Mesangial cell (primary cell): ENCODE data around the gene TEX19. TPM values are rescaled to one million over a fixed set of nuclear protein-coding genes. Genes with fewer than 3 reads are reported as not detected.

Experiments
- total RNA-seq: library from RNA; depleted of rRNA; stranded (reverse); fragments of >200 nt; gene quantifications from 2 replicates; pipeline ENCODE4 v1.2.3, GENCODE V29; 2015

Gene TEX19, protein sequence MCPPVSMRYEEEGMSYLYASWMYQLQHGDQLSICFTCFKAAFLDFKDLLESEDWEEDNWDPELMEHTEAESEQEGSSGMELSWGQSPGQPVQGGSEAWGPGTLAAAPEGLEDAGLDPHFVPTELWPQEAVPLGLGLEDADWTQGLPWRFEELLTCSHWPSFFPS
- total RNA-seq = not detected in 2 replicates

DNA sequence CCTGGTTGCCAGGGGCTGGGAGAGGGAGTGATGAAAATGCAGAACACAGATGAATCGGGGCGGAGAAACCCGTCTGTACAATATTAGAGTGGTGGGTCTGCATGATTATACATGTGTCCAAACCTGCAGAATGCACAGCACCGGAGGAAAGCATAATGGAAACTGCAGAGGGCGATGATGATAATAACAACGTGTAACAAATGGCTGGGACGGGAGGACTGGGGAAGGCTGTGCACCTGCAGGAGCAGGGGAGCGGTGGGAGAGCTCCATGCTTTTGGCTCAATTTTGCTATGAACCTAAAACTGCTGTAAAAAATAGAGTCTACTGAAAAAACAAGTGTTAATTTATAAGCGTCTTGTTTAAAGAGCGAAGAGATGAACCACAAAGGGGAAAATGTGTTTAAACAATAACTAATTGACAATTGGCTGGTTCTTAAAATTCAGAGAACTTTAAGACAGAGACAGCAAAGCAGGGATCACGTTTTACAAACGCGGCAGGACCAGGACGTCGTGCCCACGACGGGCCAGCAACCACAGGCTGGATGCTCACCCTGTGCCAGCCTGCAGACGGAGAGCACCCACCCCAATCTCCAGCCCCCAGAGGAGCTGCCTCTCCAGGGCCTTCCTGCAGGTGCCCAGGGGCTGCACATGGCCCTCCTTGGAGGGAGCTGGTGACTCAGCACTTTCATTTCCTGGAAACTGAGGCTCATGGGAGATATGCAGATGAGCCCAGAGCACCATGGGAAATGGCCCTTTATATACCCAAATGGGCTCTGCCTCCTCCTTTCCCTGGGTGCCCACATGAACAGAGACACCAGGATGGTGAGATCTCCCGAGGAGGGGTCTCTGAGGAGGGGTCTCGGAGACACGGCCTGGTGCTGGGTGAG is at the start of gene TEX19:
TEX19 (plus strand) TSS at position 783 of the 886 bp plus-strand sequence. CDS start 2,904 bp downstream, outside the sequence.

DNA sequence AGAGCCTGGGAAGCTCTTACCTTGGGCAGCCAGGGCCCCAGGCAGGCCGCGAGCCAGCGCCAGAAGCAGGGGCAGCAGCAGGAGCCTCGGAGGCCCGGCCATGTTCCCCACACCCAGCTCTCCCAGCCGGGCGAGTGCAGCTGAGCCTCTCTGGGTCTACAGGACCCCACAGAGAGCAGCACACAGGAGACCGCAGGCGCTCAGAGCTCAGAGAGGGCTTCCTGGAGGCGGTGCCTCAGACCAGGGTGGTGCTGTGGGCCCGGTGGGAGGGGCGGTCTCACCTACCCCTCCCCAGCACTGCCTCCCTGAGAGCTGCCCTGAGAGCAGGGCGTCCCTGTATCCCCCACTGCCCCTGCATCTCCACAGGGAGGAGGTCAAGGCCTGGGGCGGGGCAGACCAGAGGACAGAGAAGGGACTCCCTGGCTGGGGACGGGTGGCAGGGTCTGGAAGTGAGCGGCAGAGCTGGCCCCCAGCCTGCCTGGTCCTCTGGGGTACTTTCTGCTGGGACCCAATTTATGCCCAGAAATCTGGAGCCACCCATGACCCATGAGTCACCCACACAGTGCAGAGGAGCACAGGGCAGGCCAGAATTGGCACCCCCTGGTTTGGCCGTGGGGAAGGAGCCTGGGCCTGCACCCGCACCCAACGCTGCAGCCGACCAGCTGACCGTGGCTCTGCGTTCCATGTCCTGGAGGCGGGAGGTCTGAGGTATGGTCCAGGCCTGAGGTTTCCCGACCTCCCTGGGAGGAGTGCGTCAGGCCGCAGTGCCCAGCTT is 41.5 kb upstream of the TEX19 start, which contains the start of gene CD7:
CD7 (minus strand) TSS at position 215 of the 775 bp plus-strand sequence; CDS start at position 102, 113 bp downstream.

DNA sequence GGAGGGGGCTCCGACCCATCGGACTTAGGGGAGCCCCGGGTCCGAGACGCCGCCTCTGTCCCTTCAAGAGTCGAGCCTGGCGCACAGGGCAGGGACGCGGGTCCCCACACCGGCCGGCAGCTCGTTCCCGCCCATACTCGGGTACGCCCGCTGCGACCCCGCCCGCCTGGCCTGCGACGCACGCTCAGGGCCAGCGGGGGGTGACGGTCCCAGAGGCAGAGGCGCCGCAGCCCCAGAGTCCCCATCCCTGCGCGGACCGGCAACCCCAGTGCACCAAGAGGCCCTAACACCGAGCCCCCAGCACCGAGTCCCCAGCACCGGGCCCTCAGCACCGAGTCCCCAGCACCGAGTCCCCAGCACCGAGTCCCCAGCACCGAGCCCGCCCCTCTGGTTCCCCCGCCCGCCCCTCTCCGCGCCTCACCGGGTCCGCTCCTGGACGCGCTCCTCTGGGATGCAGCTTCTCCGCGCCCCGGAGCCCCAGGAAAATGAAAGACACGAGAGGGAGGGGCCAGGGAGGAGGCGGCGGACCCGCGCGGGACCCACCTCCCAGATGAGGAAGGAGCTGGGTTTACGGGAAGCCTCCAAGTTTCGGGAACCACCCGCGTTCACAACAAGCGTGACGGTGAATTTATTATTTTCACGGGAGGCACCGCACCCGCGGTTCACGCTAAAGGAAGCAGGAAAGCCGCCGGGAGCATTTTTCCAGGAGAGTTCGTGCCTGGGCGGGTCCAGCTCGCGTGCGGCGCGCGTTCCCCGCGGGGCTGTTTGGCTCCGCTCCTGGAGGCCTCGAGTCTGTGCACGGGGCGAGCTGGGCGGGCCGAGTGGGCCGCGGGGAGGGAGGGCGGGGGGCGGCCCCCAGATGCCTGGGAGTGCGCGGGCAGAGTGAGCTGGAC is 25.5 kb upstream of the TEX19 start, which contains the start of gene SECTM1:
SECTM1 (minus strand) TSS at position 488 of the 893 bp plus-strand sequence. CDS start 6,526 bp downstream, outside the sequence.

DNA sequence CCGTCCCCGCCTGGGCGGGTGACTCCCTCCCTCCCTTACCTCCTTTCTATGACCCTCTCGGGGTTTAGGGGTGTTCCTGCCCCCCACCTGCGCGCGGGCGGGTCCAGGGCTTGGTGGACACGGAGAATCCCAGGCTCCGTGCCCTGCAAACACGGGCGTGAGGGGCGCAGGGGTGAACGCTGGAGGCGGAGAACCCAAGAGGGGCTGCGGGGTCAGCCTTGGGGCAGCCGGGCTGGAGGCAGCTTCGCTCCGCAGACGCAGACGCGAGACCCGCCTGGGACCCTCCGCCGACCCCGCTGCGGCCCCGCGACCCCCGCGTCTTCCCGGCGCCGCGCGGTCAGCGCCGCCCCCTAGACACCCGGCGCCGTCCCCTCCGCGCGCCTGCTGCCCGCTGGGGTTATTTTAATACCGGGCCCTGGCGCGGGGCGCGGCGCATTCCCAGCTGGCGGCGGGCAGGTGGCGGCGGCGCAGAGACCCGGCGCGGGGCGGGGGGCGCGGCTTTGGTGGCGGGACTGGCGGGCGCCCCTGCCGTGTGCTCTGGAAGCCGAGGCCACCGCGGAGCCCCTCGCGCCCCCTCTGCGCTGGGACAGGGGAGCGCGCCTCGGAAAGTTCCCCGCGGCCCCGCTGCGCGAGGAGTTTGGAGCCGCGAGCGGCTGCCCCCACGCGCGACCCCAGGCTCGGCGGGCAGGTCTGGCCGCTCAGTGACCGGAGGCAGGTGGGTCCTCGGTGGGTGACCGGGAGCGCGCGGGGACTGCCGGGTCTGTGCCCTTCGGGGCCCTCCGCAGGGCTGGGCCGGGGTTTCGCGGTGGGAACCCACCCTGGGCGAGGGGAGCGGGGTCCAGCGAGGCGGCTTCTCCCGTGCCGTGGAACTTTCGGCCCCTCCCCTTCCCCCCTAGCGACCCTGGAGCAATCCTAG is 12.5 kb downstream of the TEX19 start, which contains the start of gene UTS2R:
UTS2R (plus strand) TSS at position 433 of the 916 bp plus-strand sequence. CDS start 2,560 bp downstream, outside the sequence.

Other genes starting within 250 kb of the TEX19 start
- gene CCDC57, start 146.4 kb upstream of the TEX19 start, total RNA-seq = 8.3 and 19.5 TPM in 2 replicates
- 154 and 199 TPM in 2 replicates for gene SLC16A3, start 130.2 kb upstream of the TEX19 start, total RNA-seq
- 56.4 and 73.3 TPM in 2 replicates for gene CSNK1D, start 85.5 kb upstream of the TEX19 start, total RNA-seq
- gene CD7, start 41.6 kb upstream of the TEX19 start, total RNA-seq = not detected in 2 replicates
- gene SECTM1, start 25.5 kb upstream of the TEX19 start, total RNA-seq = 1.5 and 8.2 TPM in 2 replicates
- gene UTS2R, start 12.5 kb downstream of the TEX19 start, total RNA-seq = not detected in 2 replicates
- 8.1 and 23.1 TPM in 2 replicates for gene HEXD, start 59.1 kb downstream of the TEX19 start, total RNA-seq
- 29.8 and 55.0 TPM in 2 replicates for gene OGFOD3, start 59.3 kb downstream of the TEX19 start, total RNA-seq
- gene CYBC1, start 91.5 kb downstream of the TEX19 start, total RNA-seq = 67.8 and 114 TPM in 2 replicates
- 30.5 and 34.0 TPM in 2 replicates for gene NARF, start 99.5 kb downstream of the TEX19 start, total RNA-seq
- 44.2 and 48.2 TPM in 2 replicates for gene FOXK2, start 160.5 kb downstream of the TEX19 start, total RNA-seq